HG03442 (cell line): ENCODE results near the gene HMGB4.

Experiments used
- ATAC-seq: cut with Tn5 transposase; IDR thresholded peaks from one replicate; pipeline ENCODE4 v1.9.1; 2021; ENCODE audit warnings: mild to moderate bottlenecking, moderate library complexity; ENCODE audit not compliant: unreplicated experiment

Gene HMGB4, protein sequence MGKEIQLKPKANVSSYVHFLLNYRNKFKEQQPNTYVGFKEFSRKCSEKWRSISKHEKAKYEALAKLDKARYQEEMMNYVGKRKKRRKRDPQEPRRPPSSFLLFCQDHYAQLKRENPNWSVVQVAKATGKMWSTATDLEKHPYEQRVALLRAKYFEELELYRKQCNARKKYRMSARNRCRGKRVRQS

GRCh38 chr1:33863779-33864178 is at the start of gene HMGB4:
Gene HMGB4 (plus strand): TSS chr1:33864079. CDS start chr1:33864192, 113 bp downstream.
- ATAC-seq: no peak

GRCh38 chr1:33814166-33814565 is 49.7 kb upstream of the HMGB4 start:
- ATAC-seq: no peak

- no peak for ATAC-seq
Observed at GRCh38 chr1:33815061-33815460, 48.8 kb upstream of the HMGB4 start.

DNA sequence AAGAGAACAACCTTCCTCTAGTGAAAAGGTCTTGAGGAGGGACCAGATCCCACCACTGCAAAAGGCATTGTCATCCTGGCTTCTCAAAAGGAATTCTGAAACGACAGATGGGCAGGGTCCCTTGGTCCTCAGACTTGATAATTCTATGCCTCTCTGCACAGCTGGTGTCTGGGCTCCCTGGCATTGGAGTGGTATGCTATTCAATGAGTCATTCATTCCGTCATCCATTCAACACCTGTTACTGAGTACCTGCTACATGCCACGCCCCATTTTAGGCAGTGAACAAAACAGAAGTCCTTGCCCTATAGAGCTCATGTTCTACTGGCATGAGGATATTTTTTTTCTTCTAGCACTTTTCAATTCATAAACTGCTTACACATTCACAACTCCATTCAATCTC is 45.8 kb upstream of the HMGB4 start:
- no peak for ATAC-seq

- ATAC-seq: no peak
Observed at GRCh38 chr1:33819290-33819912, 44.5 kb upstream of the HMGB4 start.

DNA sequence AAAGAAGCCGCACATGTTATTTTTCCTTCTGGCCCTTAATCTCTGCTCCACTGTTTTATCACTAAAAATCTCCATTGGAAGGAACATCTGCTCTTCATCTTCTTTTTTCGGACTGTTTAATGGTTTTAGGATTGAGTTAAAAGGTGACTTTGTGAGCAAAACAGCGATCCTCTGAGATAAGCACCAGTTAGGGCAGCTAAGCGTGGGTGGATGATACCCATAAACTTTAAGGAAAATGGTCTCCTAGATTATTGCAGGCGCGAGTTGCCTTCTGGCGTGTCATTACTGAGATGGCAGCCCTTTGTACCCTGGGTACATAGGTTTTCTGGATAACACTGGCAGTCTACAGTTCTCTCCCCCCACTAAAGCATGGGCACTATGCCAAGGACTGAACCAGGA is 44.0 kb upstream of the HMGB4 start:
- no peak for ATAC-seq

DNA sequence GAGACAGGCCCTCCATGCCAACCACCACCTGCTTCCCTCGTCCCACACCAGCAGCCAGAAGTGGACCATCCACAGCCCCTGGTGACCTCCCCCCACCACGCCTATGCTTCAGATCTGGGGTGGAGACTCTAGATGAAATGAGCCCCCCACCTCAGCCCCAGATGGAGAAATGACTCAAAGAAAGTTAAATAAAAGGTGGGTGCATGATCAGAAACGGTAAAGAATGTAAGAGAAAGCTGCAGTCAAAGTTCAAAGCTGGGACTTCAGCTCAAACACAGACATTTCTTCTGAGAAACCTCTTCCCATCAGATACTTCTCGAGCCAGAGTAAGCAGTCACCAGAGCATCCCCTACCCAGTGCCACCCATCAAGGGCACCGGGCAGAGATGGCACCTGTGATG is 43.1 kb upstream of the HMGB4 start:
- no peak for ATAC-seq

GRCh38 chr1:33821291-33821690 is 42.6 kb upstream of the HMGB4 start:
- ATAC-seq: no peak

- no peak for ATAC-seq
Observed at GRCh38 chr1:33822396-33822795, 41.5 kb upstream of the HMGB4 start.

GRCh38 chr1:33823401-33823800 is 40.5 kb upstream of the HMGB4 start:
- ATAC-seq: no peak

DNA sequence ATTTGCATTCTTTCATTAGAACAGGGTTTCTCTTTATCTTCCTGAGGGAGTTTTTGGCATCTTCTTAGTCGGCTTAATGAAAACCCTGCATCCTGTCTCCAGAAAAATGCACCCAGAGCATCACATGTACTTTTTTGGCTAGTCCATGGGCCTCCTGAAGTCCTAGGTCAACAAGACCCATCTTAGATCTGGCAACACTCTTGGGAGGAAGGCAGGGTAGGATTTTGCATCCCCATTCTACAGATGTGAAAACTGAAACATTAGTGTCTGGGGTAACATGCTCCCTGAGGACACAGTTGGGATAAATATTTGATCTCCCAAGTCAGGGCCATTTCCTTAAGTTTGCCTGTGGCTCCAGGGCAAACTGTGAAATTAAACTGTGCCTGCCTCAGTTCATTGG is 40.0 kb upstream of the HMGB4 start:
- ATAC-seq: no peak

GRCh38 chr1:33824321-33824720 is 39.6 kb upstream of the HMGB4 start:
- no peak for ATAC-seq

DNA sequence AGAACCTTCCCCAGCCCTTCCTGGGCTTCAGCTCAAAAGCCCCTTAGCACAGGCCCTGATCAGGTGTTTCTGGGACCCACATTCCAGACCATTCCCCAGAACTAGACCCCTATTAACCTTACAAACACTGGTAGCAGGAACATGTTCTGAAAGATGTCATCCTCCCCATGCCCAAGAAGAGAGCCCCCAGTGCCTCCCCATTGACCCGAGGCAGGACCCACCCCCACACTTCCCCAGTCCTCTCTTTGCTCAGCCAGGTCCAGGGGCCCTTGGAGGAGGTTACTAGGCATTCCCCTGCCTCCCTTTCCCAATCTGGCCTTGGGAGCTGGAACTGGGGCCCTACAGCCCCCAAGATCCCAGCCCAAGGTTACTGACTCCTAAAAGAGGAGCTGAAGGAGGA is 38.9 kb upstream of the HMGB4 start:
- no peak for ATAC-seq

DNA sequence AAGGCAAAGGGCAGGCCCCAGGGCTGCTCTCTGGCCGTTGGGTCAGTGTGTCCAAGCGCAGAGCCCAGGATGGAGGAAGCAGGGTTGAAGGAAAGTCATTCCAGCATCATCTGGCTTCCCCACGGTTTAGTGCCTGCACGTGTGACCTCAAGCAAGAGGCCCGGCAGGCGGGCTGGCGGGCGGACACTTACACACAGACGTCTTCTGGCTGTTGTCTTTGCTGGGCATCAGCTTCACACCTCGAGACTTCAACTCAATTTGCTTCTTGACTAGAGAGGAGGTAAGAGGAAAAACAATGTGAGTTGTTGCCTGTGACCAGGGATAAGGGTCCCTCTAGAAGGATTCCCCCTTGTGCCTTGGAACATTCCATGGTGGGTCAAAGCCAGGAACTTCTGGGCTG is 38.4 kb upstream of the HMGB4 start:
- ATAC-seq: no peak

DNA sequence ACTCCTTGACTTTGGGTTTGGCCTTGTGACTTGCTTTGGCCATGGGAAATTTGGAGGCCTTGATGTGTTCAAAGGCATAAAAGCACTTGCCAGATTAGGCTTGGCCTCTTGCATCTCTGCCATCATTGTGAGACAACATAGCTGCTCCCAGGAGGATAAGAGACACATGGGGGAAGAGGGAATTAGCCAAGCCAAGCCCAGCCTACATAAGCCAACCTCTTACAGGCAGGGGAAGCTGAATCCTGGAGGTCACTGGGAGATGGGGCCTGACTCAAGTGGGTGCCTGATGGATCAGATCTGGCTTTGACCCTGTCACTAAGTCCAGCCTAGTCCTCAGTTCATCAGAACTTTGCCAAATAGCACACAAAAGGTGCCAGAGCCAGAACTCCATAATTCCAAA is 37.6 kb upstream of the HMGB4 start:
- ATAC-seq: no peak

DNA sequence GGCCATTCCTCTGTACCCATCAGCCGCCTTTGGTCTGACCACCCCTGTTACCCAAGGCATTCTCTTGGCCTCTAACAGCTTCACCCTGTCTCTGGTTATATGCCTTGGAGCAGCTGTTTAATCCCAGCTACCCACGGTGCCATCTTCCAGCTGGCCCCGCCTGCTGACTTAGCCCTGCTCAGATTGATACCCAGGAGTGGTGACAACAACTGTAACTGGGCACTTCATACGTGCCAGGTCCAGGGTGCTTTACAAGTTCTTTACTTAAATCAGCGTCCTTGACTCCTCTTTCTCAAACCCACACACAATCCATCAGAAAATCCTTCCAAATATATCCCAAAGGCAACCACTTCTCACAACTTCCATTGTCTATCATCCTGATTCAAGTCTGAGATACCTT is 37.2 kb upstream of the HMGB4 start:
- no peak for ATAC-seq

- no peak for ATAC-seq
Observed at GRCh38 chr1:33828059-33828458, 35.8 kb upstream of the HMGB4 start.

DNA sequence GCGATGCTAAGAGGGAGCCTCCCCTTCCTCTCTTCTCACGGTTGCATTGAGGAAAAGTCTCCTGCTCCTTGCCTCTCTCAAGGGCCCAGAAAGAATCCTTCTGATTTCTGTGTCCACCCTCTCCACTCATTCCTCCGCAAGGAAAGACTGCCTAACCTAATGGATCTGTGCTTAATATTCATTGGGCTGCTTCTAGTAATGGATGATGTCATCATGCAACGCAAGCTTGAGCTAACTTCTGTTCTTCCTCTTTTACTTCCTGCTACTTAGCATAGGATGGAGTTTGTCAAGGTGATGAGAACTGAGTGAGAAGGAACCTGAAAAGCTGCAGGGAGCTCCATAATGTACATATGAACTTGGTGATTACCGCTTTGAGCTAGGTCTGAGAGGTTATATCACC is 35.2 kb upstream of the HMGB4 start:
- no peak for ATAC-seq

GRCh38 chr1:33836911-33837310 is 27.0 kb upstream of the HMGB4 start:
- ATAC-seq: no peak

DNA sequence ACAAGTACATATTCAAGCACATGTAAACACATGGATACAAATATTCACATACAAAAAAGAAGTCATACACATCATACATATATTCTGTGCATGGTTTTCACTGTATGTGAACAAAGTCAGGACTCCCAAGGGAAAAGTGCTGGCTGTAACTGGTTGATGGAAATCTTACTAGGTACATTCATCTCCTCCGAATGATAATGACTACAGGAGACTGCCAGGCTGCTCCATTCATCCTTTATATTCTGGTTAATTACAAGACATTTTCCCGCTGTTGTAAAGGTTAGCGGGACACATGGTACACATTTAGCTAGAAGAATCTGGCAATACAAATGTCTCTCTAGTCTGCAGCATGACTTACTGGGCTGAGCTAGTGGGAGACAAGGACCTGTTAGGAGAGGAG is 26.2 kb upstream of the HMGB4 start:
- no peak for ATAC-seq

DNA sequence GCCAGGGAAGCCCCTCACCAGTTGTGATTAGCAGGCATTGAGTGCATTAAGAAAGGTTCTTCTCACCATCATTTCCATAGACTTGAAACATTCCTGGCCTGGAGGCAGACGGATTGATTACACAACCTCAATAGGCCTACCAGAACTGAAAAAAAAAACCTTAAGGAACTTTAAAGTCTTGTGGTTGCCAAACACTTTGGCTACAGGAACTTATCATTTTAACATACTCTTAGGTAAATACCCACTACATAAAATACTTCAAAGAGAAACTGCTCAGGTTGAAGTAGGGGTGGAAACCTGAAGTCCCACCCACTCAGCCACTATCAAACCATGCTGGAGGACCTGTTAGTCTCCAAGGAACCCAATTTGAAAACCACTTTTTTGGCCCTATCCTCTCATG is 22.4 kb upstream of the HMGB4 start:
- no peak for ATAC-seq

DNA sequence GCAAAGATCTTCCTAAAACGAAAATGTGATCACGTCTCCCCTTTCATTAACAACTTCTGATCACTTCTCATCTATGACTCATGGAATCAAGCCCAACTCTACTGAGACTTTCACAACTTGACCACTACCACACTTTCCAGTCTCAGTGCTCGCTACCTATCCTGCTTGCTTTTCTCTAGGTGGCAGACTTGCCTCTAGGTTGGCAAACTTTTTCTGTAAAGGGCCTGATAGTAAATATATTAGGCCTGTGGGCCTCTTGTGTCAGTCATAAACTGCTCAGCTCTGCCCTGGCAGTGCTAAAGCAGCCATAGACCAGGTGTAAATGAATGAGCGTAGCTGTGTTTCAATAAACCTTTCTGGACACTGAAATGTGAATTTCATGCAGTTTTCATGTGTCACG is 21.5 kb upstream of the HMGB4 start:
- ATAC-seq: no peak

- no peak for ATAC-seq
Observed at GRCh38 chr1:33844166-33844565, 19.7 kb upstream of the HMGB4 start.
